Measurements from ENCODE around the gene ZNF304.

ZNF304 gene

DNA sequence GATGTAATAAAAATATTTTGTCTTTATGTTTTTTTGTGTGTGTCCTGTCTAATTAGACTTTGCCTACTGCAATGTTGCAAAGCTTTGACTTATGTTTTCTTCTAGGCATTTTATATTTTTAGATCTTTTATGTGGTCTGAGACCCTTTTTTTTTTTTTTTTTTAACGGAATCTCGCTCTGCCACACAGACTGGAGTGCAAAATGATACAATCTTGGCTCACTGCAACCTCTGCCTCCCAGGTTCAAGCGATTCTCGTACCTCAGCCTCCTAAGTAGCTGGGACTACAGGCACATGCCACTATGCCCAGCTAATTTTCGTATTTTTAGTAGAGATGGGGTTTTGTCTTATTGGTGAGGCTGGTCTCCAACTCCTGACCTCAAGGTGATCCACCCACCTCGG, 8.5 kb upstream of the ZNF304 start:
- no peak for DNase-seq (ENCODE audit: low read depth in 1 of 2, low spot score in 1 of 2)
- no peak overlapping the region for H3K27ac ChIP-seq (replicated peaks)
- TF ChIP-seq, protein P1, sequence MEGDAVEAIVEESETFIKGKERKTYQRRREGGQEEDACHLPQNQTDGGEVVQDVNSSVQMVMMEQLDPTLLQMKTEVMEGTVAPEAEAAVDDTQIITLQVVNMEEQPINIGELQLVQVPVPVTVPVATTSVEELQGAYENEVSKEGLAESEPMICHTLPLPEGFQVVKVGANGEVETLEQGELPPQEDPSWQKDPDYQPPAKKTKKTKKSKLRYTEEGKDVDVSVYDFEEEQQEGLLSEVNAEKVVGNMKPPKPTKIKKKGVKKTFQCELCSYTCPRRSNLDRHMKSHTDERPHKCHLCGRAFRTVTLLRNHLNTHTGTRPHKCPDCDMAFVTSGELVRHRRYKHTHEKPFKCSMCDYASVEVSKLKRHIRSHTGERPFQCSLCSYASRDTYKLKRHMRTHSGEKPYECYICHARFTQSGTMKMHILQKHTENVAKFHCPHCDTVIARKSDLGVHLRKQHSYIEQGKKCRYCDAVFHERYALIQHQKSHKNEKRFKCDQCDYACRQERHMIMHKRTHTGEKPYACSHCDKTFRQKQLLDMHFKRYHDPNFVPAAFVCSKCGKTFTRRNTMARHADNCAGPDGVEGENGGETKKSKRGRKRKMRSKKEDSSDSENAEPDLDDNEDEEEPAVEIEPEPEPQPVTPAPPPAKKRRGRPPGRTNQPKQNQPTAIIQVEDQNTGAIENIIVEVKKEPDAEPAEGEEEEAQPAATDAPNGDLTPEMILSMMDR (IDR thresholded peaks at IDR 0.05; ENCODE audit: insufficient read depth, low read length), result no peak
- TF ChIP-seq SPI1 (IDR thresholded peaks at IDR 0.05; ENCODE audit: borderline replicate concordance, low read depth) (no peak), GABPA (IDR thresholded peaks at IDR 0.05; ENCODE audit: low read depth) (no peak), POLR2AphosphoS5 (IDR thresholded peaks at IDR 0.05; ENCODE audit: low read depth) (no peak)
- H3K27me3 ChIP-seq (ENCODE audit: insufficient read depth, poor library complexity, severe bottlenecking), result no peaks in the 10 kb centered on the region
- no peak overlapping the region for H3K4me3 ChIP-seq (replicated peaks; ENCODE audit: insufficient read depth, low read length)

DNA sequence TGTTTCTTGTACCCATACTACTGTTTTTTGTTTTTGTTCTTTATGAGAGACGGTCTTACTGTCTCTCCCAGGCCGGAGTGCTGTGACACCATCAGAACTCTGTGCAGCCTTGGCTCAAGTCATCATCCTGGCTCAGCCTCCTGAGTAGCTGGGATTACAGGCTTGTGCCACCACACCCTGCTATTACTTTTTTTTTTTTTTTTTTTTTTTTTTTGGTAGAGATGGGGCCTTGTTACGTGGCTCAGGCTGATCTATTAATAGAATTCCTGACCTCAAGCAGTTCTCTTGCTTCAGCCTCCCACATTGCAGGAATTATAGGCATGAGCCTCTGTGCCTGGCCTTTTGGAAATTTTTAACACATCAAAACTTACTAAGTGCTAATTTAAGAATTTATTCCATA, 2.9 kb upstream of the ZNF304 start:
- no peak overlapping the region for H3K4me3 ChIP-seq (replicated peaks; ENCODE audit: insufficient read depth, low read length)
- H3K27me3 ChIP-seq (ENCODE audit: insufficient read depth, poor library complexity, severe bottlenecking), result no peaks in the 10 kb centered on the region
- no peak overlapping the region for H3K27ac ChIP-seq (replicated peaks)
- TF ChIP-seq GABPA (IDR thresholded peaks at IDR 0.05; ENCODE audit: low read depth), result no peak
- no peak for TF ChIP-seq SPI1 (IDR thresholded peaks at IDR 0.05; ENCODE audit: borderline replicate concordance, low read depth)
- TF ChIP-seq, protein P2, sequence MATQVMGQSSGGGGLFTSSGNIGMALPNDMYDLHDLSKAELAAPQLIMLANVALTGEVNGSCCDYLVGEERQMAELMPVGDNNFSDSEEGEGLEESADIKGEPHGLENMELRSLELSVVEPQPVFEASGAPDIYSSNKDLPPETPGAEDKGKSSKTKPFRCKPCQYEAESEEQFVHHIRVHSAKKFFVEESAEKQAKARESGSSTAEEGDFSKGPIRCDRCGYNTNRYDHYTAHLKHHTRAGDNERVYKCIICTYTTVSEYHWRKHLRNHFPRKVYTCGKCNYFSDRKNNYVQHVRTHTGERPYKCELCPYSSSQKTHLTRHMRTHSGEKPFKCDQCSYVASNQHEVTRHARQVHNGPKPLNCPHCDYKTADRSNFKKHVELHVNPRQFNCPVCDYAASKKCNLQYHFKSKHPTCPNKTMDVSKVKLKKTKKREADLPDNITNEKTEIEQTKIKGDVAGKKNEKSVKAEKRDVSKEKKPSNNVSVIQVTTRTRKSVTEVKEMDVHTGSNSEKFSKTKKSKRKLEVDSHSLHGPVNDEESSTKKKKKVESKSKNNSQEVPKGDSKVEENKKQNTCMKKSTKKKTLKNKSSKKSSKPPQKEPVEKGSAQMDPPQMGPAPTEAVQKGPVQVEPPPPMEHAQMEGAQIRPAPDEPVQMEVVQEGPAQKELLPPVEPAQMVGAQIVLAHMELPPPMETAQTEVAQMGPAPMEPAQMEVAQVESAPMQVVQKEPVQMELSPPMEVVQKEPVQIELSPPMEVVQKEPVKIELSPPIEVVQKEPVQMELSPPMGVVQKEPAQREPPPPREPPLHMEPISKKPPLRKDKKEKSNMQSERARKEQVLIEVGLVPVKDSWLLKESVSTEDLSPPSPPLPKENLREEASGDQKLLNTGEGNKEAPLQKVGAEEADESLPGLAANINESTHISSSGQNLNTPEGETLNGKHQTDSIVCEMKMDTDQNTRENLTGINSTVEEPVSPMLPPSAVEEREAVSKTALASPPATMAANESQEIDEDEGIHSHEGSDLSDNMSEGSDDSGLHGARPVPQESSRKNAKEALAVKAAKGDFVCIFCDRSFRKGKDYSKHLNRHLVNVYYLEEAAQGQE (IDR thresholded peaks at IDR 0.05; ENCODE audit: insufficient replicate concordance, low read depth), result no peak
- TF ChIP-seq, protein P1 (IDR thresholded peaks at IDR 0.05; ENCODE audit: insufficient read depth, low read length), result no peak
- no peak for TF ChIP-seq POLR2AphosphoS5 (IDR thresholded peaks at IDR 0.05; ENCODE audit: low read depth)
- no peak for DNase-seq (ENCODE audit: low read depth in 1 of 2, low spot score in 1 of 2)

DNA sequence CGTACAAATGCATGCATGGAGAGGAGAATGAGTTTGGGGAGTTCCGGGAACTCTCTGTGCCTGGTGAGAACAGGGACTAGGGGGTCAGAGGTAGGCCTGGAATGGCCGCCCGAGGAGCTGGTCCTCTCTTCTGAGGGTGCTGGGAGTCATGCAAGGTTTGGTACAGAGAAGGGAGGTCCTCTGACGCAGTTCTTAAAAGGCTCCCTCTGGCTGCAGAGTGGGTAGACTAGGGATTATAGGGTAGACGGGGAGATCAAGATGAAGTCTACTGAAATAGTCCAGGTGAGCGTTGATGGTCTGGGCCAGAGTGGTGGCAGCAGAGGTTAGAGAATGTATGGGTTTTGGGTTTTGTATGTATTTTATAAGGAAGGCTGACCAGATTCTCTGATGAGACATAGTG, 796 bp downstream of the ZNF304 start:
- no peak for TF ChIP-seq POLR2AphosphoS5 (IDR thresholded peaks at IDR 0.05; ENCODE audit: low read depth)
- TF ChIP-seq, protein P1 (IDR thresholded peaks at IDR 0.05; ENCODE audit: insufficient read depth, low read length), result no peak
- no peak for TF ChIP-seq SPI1 (IDR thresholded peaks at IDR 0.05; ENCODE audit: borderline replicate concordance, low read depth)
- TF ChIP-seq GABPA (IDR thresholded peaks at IDR 0.05; ENCODE audit: low read depth), result no peak
- TF ChIP-seq, protein P2 (IDR thresholded peaks at IDR 0.05; ENCODE audit: insufficient replicate concordance, low read depth), result no peak
- no peaks in the 10 kb centered on the region for H3K27me3 ChIP-seq (ENCODE audit: insufficient read depth, poor library complexity, severe bottlenecking)
- H3K4me3 ChIP-seq (replicated peaks; ENCODE audit: insufficient read depth, low read length), result peak overlapping the region; percentile 95
- DNase-seq (ENCODE audit: low read depth in 1 of 2, low spot score in 1 of 2), result no peak
- peak overlapping the region; percentile 73 for H3K27ac ChIP-seq (replicated peaks)

DNA sequence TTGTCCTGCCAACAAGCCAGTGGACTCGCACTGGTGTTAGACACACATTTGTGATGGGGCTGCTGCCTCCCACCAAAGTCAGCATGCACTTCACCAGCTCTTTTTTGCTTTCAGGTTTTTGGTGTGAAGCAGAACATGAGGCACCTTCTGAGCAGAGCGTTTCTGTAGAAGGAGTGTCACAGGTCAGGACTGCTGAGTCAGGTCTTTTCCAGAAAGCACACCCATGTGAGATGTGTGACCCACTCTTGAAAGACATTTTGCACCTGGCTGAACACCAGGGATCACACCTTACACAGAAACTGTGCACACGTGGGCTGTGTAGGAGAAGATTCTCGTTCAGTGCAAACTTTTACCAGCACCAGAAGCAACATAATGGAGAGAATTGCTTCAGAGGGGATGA, 4.8 kb downstream of the ZNF304 start:
- Histone ChIP-seq H3K27me3 (ENCODE audit: insufficient read depth, poor library complexity, severe bottlenecking) (no peaks in the 10 kb centered on the region), H3K4me3 (replicated peaks; ENCODE audit: insufficient read depth, low read length) (no peak overlapping the region), H3K27ac (replicated peaks) (no peak overlapping the region)
- TF ChIP-seq POLR2AphosphoS5 (IDR thresholded peaks at IDR 0.05; ENCODE audit: low read depth) (no peak), SPI1 (IDR thresholded peaks at IDR 0.05; ENCODE audit: borderline replicate concordance, low read depth) (no peak), GABPA (IDR thresholded peaks at IDR 0.05; ENCODE audit: low read depth) (no peak)
- TF ChIP-seq, protein P2 (IDR thresholded peaks at IDR 0.05; ENCODE audit: insufficient replicate concordance, low read depth), result no peak
- TF ChIP-seq, protein P1 (IDR thresholded peaks at IDR 0.05; ENCODE audit: insufficient read depth, low read length), result no peak
- DNase-seq (ENCODE audit: low read depth in 1 of 2, low spot score in 1 of 2), result no peak

Measured in HL-60 (cell line).